Mesendoderm (in vitro differentiated cells): ENCODE data around the gene HOXA10.

Source experiments
- DNase-seq: peaks from one replicate; pipeline ENCODE4 v3.0.0; 2013
- H2AK5ac ChIP-seq: 2 replicates; pipeline ENCODE4 v1.6.1; 2013; ENCODE audit warnings: low read length, inconsistent platforms
- H2BK120ac ChIP-seq: 2 replicates; pipeline ENCODE4 v1.6.1; 2013; ENCODE audit warnings: low read depth, mild to moderate bottlenecking, low read length, moderate library complexity, mixed read lengths
- H2BK15ac ChIP-seq: replicated peaks from 2 replicates; pipeline ENCODE4 v1.6.1; 2013; ENCODE audit warnings: low read depth, mild to moderate bottlenecking, moderate library complexity
- H2BK5ac ChIP-seq: 2 replicates; pipeline ENCODE4 v1.6.1; 2013; ENCODE audit warnings: low read length, inconsistent platforms
- H3K18ac ChIP-seq: 2 replicates; pipeline ENCODE4 v1.6.1; 2013; ENCODE audit warnings: mild to moderate bottlenecking, low read length, mixed read lengths
- H3K23ac ChIP-seq: one replicate; pipeline ENCODE4 v1.6.1; 2013; ENCODE audit warnings: low read length
- H3K27ac ChIP-seq: 2 replicates; pipeline ENCODE4 v1.5.1; 2013; ENCODE audit warnings: low read depth, mild to moderate bottlenecking, inconsistent platforms, low read length, moderate library complexity
- H3K27me3 ChIP-seq: 2 replicates; pipeline ENCODE4 v1.6.1; 2013; ENCODE audit warnings: low read length, control low read depth, mild to moderate bottlenecking, inconsistent platforms; ENCODE audit not compliant: insufficient read depth, poor library complexity
- H3K36me3 ChIP-seq: 2 replicates; pipeline ENCODE4 v1.6.1; 2013; ENCODE audit warnings: low read length, inconsistent platforms; ENCODE audit not compliant: control insufficient read depth, insufficient read depth
- H3K4ac ChIP-seq: one replicate; pipeline ENCODE4 v1.6.1; 2013; ENCODE audit warnings: low read depth, mild to moderate bottlenecking, low read length, moderate library complexity
- H3K4me1 ChIP-seq: 2 replicates; pipeline ENCODE4 v1.6.1; 2013; ENCODE audit warnings: low read depth, low read length, inconsistent platforms; ENCODE audit not compliant: control insufficient read depth
- H3K4me2 ChIP-seq: 2 replicates; pipeline ENCODE4 v1.6.1; 2013; ENCODE audit warnings: low read length
- H3K4me3 ChIP-seq: 2 replicates; pipeline ENCODE4 v1.5.1; 2013; ENCODE audit warnings: mild to moderate bottlenecking, low read length
- H3K56ac ChIP-seq: one replicate; pipeline ENCODE4 v1.6.1; 2013; ENCODE audit warnings: low read length
- H3K79me1 ChIP-seq: 2 replicates; pipeline ENCODE4 v1.6.1; 2013; ENCODE audit warnings: low read length, inconsistent platforms
- H3K79me2 ChIP-seq: 2 replicates; pipeline ENCODE4 v1.6.1; 2013; ENCODE audit warnings: mild to moderate bottlenecking, low read length; ENCODE audit not compliant: control insufficient read depth, insufficient read depth
- H3K9ac ChIP-seq: 2 replicates; pipeline ENCODE4 v1.6.1; 2013; ENCODE audit warnings: low read length, inconsistent platforms
- H4K5ac ChIP-seq: one replicate; pipeline ENCODE4 v1.6.1; 2013; ENCODE audit warnings: low read length
- H4K8ac ChIP-seq: one replicate; pipeline ENCODE4 v1.6.1; 2013; ENCODE audit warnings: low read depth, mild to moderate bottlenecking, control low read depth, low read length, moderate library complexity
- WGBS: extraction: QIAGEN DNeasy Blood & Tissue Kit; methylation state at CpG from one replicate; pipeline ENCODE4 v1.1.7; 2013; ENCODE audit warnings: low lambda C conversion rate, missing lambda C conversion rate; ENCODE audit not compliant: insufficient coverage; ENCODE audit errors: extremely low coverage; 5-methylcytosine and 5-hydroxymethylcytosine counted together

HOXA10 gene

DNA sequence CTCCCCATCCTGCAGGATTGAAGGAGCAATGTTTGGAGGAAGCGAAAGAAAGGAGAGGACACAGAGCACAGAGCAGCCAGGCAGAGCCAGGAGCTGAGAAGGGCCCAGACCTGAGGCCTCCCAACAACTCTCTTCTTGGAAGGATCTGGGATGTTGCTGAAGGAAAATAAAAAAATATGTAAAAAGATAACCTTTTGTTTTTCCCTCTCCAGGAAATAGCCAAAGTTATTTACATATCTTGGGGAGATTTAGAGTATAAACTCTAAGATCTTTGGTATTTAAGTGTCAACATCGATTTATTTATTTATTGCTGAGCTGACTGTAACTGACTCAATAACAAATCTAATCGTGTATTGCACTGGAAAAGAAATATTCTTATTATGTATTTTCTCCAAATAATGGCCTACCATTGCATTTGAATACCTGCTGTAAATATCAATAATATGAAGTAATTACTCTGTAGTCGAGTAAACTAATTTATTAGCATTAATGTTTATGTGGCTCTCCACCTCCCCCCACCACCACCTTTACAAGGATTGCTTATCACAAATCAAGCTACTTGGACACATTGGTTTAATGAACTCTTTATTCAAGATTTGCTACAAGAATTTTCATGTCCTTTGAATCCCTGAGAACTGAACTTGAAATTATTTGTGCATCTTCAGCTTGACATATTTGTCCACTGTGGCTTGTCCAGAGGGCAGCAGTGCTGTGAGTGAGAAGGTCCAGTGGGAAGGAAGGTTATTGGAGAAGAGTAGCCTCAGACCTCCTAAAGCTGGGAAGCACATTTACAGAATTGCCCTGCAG is 12.8 kb upstream of the HOXA10 start:
- Histone ChIP-seq H4K8ac (no peak overlapping the region), H2AK5ac (no peak overlapping the region), H2BK5ac (no peak overlapping the region), H2BK15ac (no peak overlapping the region), H3K56ac (no peak overlapping the region), H3K36me3 (no peaks in the 10 kb centered on the region), H3K4me1 (no peaks in the 10 kb centered on the region), H3K9ac (no peak overlapping the region), H3K4me3 (no peak overlapping the region), H4K5ac (no peak overlapping the region), H3K79me2 (no peaks in the 10 kb centered on the region), H3K27ac (no peak overlapping the region), H3K79me1 (no peaks in the 10 kb centered on the region), H3K18ac (no peak overlapping the region), H2BK120ac (no peak overlapping the region), H3K27me3 (peaks cover 90% of the 10 kb centered on the region), H3K4me2 (no peak overlapping the region), H3K23ac (no peak overlapping the region), H3K4ac (no peak overlapping the region)
- no CpG with 5 or more reads among the region's 4 CpGs for WGBS
- no peak for DNase-seq

DNA sequence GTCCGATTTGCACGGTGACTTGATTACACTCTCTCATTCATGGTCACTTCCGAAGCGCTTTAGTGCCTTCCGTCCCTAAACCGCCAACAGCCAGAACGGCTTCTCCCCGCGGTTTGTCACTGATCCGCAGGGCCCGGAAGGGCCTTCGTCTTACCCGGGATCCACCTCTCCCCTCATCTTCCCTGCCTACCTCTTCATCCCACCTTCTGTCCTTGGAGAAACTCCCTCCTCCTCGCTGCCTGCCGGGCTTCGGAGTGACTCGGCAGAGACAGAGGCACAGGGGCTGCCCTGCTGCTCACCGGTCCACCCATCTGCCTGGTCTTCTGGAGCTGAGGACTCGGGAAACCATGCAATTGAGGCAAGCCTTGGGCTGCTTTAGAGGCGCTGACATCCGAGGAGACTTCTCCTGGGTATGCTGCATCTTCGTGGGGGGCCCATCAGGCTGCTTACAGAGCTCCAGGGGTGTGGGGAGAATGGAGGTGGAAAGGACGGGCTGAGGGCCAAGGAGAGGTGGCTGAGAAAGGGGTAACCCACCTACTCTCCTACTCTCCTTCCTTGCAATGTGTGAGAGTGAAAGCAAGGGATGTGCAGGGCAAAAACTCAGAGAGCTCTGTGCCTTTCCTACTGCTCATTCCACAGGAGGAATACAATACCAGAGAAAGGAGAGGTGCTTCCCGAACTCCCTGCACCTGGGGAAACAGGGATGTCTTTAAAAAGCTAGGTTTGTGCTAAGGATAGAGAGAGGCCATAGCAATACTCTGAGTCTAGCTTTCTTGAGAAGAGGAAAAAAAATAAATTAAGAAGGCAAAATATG is 11.9 kb upstream of the HOXA10 start:
- Histone ChIP-seq H3K79me1 (no peaks in the 10 kb centered on the region), H3K4me2 (peak overlapping the region; percentile 43), H3K56ac (peak overlapping the region; percentile 22), H3K18ac (no peak overlapping the region), H3K79me2 (no peaks in the 10 kb centered on the region), H3K4me3 (no peak overlapping the region), H3K9ac (no peak overlapping the region), H2BK15ac (no peak overlapping the region), H3K4me1 (no peaks in the 10 kb centered on the region), H2BK5ac (no peak overlapping the region), H3K36me3 (no peaks in the 10 kb centered on the region), H2AK5ac (no peak overlapping the region), H4K8ac (no peak overlapping the region), H4K5ac (no peak overlapping the region), H2BK120ac (no peak overlapping the region), H3K27me3 (peaks cover 87% of the 10 kb centered on the region), H3K23ac (no peak overlapping the region), H3K4ac (no peak overlapping the region), H3K27ac (no peak overlapping the region)
- no peak for DNase-seq
- no CpG with 5 or more reads among the region's 24 CpGs for WGBS

DNA sequence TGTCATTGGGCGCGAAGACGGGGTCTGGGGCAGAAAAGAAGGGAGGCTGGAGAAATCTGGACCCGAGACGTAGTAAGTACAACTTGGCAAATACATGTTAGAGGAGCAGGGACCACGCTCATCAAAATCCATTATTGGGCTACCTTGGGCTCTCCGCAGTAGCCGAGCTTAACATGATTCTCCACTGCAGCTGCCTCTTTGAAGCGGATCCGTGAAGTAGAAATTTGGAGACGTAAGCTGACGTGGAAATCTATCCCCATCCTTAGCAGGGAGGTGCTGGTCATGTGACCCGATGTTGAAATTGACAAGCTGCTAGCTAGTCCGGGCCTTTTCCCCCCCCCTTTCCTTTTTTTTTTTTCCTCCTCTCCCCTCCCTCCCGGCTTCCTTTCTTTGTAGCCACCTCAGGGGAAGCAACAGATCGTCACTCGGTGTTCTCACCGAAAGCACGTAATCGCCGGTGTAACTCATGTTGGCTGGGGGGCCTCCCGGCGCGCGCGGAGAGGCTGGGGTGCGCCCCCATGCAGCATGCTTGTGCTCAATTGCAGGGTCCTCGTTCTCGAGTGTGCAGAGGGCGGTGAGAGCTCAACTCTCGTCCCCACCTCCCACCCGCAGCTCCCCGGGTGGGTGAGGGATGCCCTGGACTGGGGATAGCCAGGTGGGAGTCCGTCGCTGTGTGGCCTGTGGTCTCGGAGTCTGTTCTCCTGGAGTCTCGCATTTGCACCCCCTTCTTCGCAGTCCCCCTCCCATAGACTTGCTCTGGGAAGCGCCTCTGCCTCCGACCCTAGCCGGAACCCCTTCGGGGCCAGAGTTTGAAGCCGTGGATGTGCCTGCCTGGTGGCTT is 11.1 kb upstream of the HOXA10 start, which contains the start of gene HOXA11:
Gene HOXA11 (minus strand): TSS at position 220 of the 841 bp plus-strand sequence. CDS start 88 bp downstream, at position 132.
- Histone ChIP-seq H2BK15ac (no peak within 1 kb of the TSS), H4K5ac (no peak within 1 kb of the TSS), H3K23ac (no peak within 1 kb of the TSS), H3K56ac (peak within 1 kb of the TSS; percentile 22), H2AK5ac (no peak within 1 kb of the TSS), H3K9ac (peak within 1 kb of the TSS; percentile 34), H3K79me2 (no peaks in the 10 kb centered on the region), H3K27me3 (peaks cover 86% of the 10 kb centered on the region), H3K27ac (no peak within 1 kb of the TSS), H2BK120ac (no peak within 1 kb of the TSS), H3K4me3 (no peak within 1 kb of the TSS), H3K4ac (no peak within 1 kb of the TSS), H3K4me1 (no peaks in the 10 kb centered on the region), H3K4me2 (peak within 1 kb of the TSS; percentile 55), H3K79me1 (no peaks in the 10 kb centered on the region), H3K18ac (peak within 1 kb of the TSS; percentile 19), H4K8ac (no peak within 1 kb of the TSS), H2BK5ac (no peak within 1 kb of the TSS), H3K36me3 (no peaks in the 10 kb centered on the region)
- WGBS: no CpG with 5 or more reads among the region's 43 CpGs
- peak; percentile 85 for DNase-seq

DNA sequence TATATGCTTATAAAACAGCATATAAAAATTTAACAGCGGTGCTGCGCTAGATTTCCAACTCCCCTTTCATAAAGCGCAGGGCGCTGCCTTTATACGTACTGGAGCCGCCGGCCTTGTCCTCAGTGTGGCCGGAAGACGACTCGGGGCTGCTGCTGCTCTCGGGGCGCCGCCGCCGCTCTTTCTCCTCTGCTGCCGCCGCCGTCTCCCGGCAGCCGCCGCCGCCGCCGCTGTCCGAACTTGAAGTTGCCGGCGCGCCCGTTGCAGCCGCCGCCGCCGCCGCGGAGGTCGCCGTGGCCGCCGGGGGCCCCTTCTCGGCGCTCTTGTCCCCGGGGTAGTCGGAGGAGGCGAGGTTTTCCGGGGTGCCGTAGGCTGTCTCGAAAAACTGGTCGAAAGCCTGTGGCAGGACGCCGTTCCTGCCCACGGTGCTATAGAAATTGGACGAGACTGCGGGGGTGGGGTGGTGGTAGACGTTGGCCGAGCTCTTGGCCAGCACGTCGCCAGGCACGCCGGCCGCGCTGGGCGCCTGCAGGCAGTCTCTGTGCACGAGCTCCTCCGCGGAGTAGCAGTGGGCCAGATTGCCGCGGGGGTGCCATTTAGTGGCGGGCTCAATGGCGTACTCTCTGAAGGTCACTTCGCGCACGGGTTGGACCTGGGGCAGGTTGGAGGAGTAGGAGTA is 10.4 kb upstream of the HOXA10 start:
- Histone ChIP-seq H3K4ac (no peak overlapping the region), H3K23ac (no peak overlapping the region), H3K36me3 (no peaks in the 10 kb centered on the region), H3K4me3 (no peak overlapping the region), H3K4me2 (peak overlapping the region; percentile 55), H2BK5ac (no peak overlapping the region), H3K56ac (no peak overlapping the region), H3K9ac (peak overlapping the region; percentile 18), H3K27me3 (peaks cover 85% of the 10 kb centered on the region), H4K5ac (no peak overlapping the region), H3K4me1 (no peaks in the 10 kb centered on the region), H2BK15ac (no peak overlapping the region), H2BK120ac (no peak overlapping the region), H2AK5ac (no peak overlapping the region), H3K27ac (no peak overlapping the region), H4K8ac (no peak overlapping the region), H3K79me1 (no peaks in the 10 kb centered on the region), H3K18ac (no peak overlapping the region), H3K79me2 (no peaks in the 10 kb centered on the region)
- no CpG with 5 or more reads among the region's 72 CpGs for WGBS
- no peak for DNase-seq

DNA sequence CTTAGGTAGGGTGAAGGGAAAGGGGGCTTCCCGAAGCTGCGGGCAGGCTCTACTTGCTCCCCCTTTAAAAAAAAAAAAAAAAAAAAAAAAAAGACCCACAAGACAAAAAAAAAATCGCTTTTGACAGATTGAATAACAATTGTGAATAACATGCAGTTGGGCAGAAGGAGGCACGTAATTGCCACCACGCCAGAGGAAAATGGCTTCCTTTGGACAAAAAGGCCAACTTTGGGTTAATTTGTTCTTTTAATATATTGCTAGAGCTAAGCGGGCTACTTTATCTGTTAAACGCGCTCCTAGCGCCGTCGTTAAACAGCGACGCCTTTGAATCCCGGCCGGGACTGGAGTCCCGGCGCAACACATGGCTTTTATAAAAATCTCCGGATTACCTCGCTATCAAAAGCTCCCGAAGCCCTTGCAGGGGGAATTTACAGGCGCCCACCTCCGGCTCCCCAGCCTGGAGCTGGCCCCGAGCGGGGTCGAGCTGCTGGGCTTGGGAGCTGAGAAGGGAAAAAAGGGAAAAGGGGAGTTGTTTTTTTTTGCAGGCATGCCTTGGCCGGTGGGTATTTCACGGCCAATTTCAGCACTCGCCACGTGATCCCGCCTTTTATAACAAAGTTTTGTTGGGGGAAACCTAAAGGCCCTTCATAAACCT is 9.7 kb upstream of the HOXA10 start:
- no peak for DNase-seq
- H2BK15ac ChIP-seq: no peak overlapping the region
- H3K9ac ChIP-seq: peak overlapping the region; percentile 18
- H4K8ac ChIP-seq: no peak overlapping the region
- peaks cover 85% of the 10 kb centered on the region for H3K27me3 ChIP-seq
- H3K79me1 ChIP-seq: no peaks in the 10 kb centered on the region
- H3K36me3 ChIP-seq: no peaks in the 10 kb centered on the region
- H3K23ac ChIP-seq: no peak overlapping the region
- no peak overlapping the region for H4K5ac ChIP-seq
- no peak overlapping the region for H2BK5ac ChIP-seq
- no peak overlapping the region for H3K4me3 ChIP-seq
- H3K27ac ChIP-seq: no peak overlapping the region
- no CpG with 5 or more reads among the region's 30 CpGs for WGBS
- no peaks in the 10 kb centered on the region for H3K4me1 ChIP-seq
- H3K4ac ChIP-seq: no peak overlapping the region
- no peak overlapping the region for H2BK120ac ChIP-seq
- peak overlapping the region; percentile 41 for H3K4me2 ChIP-seq
- H2AK5ac ChIP-seq: no peak overlapping the region
- no peak overlapping the region for H3K56ac ChIP-seq
- H3K18ac ChIP-seq: peak overlapping the region; percentile 19
- H3K79me2 ChIP-seq: no peaks in the 10 kb centered on the region
